Measurements from ENCODE around the gene RGS10. TPM values are rescaled to one million over a fixed set of nuclear protein-coding genes. Genes with fewer than 3 reads are reported as not detected.

Gene RGS10
- total RNA-seq, 1 donor from 2014 or later: 26.5 TPM

Other genes with a start within 250 kb of the RGS10 start
- gene TIAL1, start 54.2 kb upstream of the RGS10 start, total RNA-seq: 22.9 and 103 TPM in 2 replicates
- gene BAG3, start 108.7 kb upstream of the RGS10 start, total RNA-seq: 6.3 and 26.8 TPM in 2 replicates
- 19.3 and 24.4 TPM in 2 replicates for gene INPP5F, start 183.3 kb upstream of the RGS10 start, total RNA-seq